ENCODE data around the gene B4GALNT4. TPM values are rescaled to one million over a fixed set of nuclear protein-coding genes. Genes with fewer than 3 reads are reported as not detected.

B4GALNT4 gene
- total and polyA plus RNA-seq, 2 of the 4 experiments (the other 2 are of a cell fraction) = 5.2 to 38.6 TPM

- TF ChIP-seq SMC3 (IDR thresholded peaks at IDR 0.05; ENCODE audit: low read depth, low read length) = no peak
These were observed 33.3 kb upstream of the B4GALNT4 start (continued) for GRCh38 chr11:335779-336658.

- H3K23ac ChIP-seq (ENCODE audit: low read depth, low read length) = no peak overlapping the region
- H3K27ac ChIP-seq (ENCODE audit: insufficient read depth, low read length) = no peak overlapping the region
- no peak overlapping the region for H3K4ac ChIP-seq (ENCODE audit: low read depth, low read length)
- peak overlapping the region; percentile 36; the same call in 1 of the 2 replicates for H4K5ac ChIP-seq (ENCODE audit: low read depth, low read length)
- no peak overlapping the region for H2AK5ac ChIP-seq (ENCODE audit: low read depth, low read length)
- no peak overlapping the region for H3K9ac ChIP-seq (ENCODE audit: low read depth, low read length)
- no peaks in the 10 kb centered on the region for H4K20me1 ChIP-seq (ENCODE audit: insufficient read depth, low read length)
- no peak overlapping the region for H2AK9ac ChIP-seq (replicated peaks; ENCODE audit: low read depth, low read length, poor library complexity)
- no peak overlapping the region for H3K4me2 ChIP-seq (ENCODE audit: low read depth, low read length)
- POLR2A ChIA-PET (ENCODE audit: unreplicated experiment) = no interaction called here
- no peak overlapping the region for H3K4me3 ChIP-seq (ENCODE audit: insufficient read depth, low read depth, low read length)
- no peaks in the 10 kb centered on the region for H3K79me1 ChIP-seq (ENCODE audit: low read depth in 1 of 2, low read length in 2 of 2)
- no peak overlapping the region for H3K18ac ChIP-seq (ENCODE audit: low read depth, low read length)
- ATAC-seq (ENCODE audit: low read depth) (no peak), DNase-seq (no peak)
- H3K9me1 ChIP-seq (ENCODE audit: insufficient read depth, low read length) = no peaks in the 10 kb centered on the region
- no peaks in the 10 kb centered on the region for H3K36me3 ChIP-seq (ENCODE audit: control insufficient read depth, insufficient read depth, low read length)
- in situ Hi-C loops (cut with MboI; ENCODE audit: low sequenced_read_pairs) (no loop called here), intact Hi-C loops (cut with micrococcal nuclease) (no loop called here), dilution Hi-C loops (cut with HindIII; ENCODE audit: low sequenced_read_pairs, unreplicated experiment) (no loop called here)
- no CpG with 5 or more reads among the region's 4 CpGs for WGBS, 2 experiments (ENCODE audit: extremely low coverage in 2 of 2, insufficient read length in 1 of 2)
- H3K14ac ChIP-seq (replicated peaks; ENCODE audit: low read depth, low read length) = no peak overlapping the region
- H2BK5ac ChIP-seq (ENCODE audit: low read depth, low read length, poor library complexity, severe bottlenecking) = no peak overlapping the region
- CTCF ChIA-PET = no interaction called here
- H3K56ac ChIP-seq (ENCODE audit: extremely low read depth, insufficient read depth, low read length) = no peak overlapping the region
- H3K9me3 ChIP-seq (ENCODE audit: control insufficient read depth, insufficient read depth, low read length) = no peaks in the 10 kb centered on the region
- H3K4me1 ChIP-seq (ENCODE audit: control insufficient read depth, insufficient read depth, low read length) = peaks cover 5% of the 10 kb centered on the region
- BruUV-seq (replicated peaks) = no TSS peak
- TF ChIP-seq POLR2A (IDR thresholded peaks at IDR 0.05; ENCODE audit: low read depth, low read length) = no peak
- TF ChIP-seq MAZ (IDR thresholded peaks at IDR 0.05; ENCODE audit: borderline replicate concordance, low read depth, low read length) = no peak
- no peak overlapping the region for H2BK20ac ChIP-seq (ENCODE audit: low read depth, low read length)
- no peak overlapping the region for H2BK15ac ChIP-seq (ENCODE audit: low read depth, low read length)
- H3K27me3 ChIP-seq (ENCODE audit: control insufficient read depth, insufficient read depth, low read length) = peaks cover 3% of the 10 kb centered on the region
- H2AFZ ChIP-seq (replicated peaks; ENCODE audit: low read length, poor library complexity) = peak overlapping the region; percentile 40
- H2BK120ac ChIP-seq (ENCODE audit: low read depth, low read length) = no peak overlapping the region
- H4K91ac ChIP-seq (ENCODE audit: insufficient read depth, low read depth, low read length) = no peak overlapping the region
- no peak overlapping the region for H4K8ac ChIP-seq (ENCODE audit: low read depth in 2 of 2, low read length in 2 of 2)
These were observed 32.6 kb upstream of the B4GALNT4 start for GRCh38 chr11:336659-337198.
